Right forelimb (tissue), 1 donor: ENCODE measurements around the gene NPPA.
A peak's percentile ranks its signal among the peaks of the same experiment; 100 is the strongest.

Experiments
- DNase-seq: peaks from one replicate; pipeline ENCODE4 v3.0.0-alpha.2; 2018

Gene NPPA

DNA sequence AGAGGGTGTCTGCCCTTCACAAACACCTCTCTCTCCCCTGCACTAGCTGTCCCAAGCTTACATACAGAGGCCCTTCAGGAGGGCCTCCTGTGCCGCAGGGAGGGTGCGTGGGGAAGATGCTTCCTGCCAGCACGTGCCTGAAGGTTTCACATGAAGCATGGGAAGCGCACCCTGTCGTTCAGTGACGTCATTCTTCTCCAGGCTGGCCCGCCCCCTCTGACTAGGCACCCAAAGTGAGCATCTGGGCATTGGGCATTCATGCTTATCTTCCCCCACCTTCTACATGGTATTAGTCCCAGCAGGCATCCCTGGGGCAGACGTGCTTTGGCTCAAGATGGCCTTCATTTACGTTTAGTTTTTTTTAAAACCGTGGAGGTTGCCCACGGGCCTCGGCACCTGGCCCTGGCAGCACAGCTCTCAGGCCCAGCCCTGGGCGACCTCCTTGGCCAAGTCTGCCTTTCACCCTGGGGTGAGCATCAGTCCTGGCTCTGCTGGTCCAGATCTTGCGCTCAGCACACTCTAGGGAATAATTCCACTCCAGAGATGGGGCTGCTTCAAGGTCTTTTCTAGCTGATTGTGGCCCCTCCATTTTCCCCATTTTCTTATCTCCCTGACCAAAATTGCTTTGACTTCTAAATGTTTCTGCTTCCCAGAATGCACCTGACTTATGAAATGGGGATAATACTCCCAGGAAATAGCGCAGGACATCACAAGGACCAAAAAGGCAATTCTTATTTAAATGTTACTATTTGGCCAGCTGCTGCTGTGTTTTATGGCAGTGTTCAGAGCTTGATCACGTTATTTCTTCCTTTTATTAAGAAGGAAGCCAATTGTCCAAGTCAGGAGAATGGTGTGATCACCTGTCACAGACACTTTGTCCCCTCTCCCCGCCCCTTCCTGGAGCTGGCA is 6.1 kb downstream of the NPPA start:
- DNase-seq: no peak

DNA sequence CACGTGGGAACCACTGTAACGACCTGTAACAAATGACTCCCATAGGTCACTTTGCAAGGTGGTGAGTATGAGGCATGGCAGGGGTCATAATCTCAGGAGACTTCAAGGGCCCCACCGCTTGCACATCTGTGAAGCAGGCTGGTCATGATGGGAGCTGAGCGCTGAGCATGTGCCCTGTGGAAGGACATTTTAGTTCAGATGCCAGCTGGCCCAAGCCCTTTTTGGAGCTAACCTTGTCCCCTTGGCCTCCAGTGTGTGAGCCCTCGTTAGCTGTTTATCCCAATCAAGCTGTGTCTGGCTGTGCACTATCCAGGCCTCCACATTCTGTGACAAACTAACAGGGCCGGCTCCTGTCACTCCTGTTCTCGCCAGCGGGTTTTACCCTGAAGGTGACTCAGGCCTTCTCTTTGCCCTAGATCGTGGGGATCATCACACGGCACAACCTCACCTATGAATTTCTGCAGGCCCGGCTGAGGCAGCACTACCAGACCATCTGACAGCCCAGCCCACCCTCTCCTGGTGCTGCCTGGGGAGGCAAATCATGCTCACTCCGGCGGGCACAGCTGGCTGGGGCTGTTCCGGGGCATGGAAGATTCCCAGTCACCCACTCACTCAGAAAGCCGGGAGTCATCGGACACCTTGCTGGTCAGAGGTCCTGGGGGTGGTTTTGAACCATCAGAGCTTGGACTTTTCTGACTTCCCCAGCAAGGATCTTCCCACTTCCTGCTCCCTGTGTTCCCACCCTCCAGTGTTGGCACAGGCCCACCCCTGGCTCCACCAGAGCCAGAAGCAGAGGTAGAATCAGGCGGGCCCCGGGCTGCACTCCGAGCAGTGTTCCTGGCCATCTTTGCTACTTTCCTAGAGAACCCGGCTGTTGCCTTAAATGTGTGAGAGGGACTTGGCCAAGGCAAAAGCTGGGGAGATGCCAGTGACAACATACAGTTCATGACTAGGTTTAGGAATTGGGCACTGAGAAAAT is 7.6 kb downstream of the NPPA start:
- DNase-seq: no peak

DNA sequence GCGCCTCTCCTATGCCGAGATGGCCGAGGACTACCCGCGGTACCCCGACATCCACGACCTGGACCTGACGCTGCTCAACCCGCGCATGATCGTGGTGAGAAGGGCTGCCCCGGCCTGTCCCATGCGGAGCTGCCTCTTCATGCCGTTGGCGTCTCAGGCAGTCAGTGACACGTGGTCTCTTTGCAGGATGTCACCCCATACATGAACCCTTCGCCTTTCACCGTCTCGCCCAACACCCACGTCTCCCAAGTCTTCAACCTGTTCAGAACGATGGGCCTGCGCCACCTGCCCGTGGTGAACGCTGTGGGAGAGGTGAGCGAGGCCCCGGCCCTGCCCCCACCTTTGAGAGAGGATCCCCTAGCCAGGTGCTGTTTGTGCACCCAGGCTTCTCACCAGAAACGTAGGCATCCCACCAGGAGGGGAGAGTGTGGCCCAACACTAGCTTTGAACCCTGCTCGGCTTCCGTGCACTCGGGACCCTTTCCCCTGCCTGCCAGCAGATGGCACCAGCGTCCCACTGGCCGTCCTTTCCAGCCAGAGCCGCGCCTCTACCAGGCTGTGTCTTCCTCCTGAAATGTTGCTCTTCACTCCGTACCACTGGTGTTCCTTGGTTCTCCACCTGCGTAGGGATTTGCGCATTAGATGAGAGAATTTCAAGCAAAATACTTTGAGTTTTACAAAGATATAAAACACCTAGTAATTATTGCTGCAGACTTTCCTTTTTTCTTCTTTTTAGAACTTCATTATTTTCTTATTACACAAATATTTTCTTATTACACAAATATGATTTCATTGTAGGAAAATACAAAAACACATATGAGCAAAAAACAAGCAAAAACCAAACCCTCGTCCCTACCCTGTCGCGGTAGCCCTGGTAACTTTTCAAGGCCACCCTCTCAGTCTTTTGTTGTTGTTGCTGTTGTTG is 9.0 kb downstream of the NPPA start:
- DNase-seq: peak; percentile 83

DNA sequence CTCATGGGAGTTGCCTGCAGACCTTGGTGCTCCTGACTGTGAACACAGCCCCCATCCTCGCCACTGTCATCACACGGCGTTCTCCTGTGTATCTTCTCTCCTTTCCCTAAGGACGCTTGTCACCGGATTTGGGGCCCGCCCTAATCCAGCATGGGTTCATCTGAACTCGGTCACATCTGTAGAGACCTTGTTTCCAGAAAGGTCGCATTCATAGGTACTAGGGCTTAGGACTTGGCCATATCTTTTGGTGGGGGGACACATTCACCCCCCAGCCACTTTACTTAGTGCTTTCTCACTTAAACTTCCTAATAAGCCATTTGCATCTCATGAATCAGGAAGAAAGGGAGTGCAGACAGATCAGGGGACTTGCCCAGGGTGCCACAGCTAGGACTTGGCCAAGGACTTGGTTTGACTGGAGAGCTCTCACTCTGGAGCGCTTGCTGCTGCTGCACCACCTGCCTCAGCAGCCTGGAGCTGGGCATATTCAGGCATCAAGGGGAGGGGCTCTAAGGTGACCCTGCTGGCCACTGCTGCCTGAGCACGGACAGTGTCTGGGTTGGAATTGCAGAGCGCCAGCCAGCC is 9.7 kb downstream of the NPPA start:
- DNase-seq: no peak

DNA sequence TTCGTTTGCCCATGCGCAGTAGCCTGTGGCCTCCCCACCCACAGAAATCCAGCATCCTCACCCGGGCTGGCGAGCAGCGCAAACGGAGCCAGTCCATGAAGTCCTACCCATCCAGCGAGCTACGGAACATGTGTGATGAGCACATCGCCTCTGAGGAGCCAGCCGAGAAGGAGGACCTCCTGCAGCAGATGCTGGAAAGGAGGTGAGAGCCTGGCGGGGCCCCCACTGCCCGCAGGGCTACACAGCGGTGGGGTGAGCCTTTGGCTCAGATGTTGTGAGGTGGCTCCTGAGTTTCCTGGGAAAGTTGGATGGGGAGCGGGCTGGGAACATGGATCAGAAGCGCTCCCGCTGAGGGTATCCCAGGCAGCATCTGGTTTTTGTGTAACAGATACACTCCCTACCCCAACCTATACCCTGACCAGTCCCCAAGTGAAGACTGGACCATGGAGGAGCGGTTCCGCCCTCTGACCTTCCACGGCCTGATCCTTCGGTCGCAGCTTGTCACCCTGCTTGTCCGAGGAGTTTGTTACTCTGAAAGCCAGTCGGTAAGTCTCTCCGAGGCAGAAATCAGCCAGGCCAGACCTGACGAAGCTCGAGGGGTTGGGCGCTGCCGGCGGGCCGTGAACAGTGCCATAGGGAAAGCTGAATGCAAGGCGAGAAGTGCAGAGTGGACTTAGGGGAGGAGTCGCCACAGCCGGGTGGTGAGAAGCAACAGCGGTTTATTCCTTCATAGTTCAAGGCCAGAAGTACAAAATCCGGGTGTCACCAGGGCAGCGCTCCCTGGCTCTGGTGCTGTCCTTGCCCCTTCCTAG is 10.4 kb downstream of the NPPA start:
- DNase-seq: no peak

DNA sequence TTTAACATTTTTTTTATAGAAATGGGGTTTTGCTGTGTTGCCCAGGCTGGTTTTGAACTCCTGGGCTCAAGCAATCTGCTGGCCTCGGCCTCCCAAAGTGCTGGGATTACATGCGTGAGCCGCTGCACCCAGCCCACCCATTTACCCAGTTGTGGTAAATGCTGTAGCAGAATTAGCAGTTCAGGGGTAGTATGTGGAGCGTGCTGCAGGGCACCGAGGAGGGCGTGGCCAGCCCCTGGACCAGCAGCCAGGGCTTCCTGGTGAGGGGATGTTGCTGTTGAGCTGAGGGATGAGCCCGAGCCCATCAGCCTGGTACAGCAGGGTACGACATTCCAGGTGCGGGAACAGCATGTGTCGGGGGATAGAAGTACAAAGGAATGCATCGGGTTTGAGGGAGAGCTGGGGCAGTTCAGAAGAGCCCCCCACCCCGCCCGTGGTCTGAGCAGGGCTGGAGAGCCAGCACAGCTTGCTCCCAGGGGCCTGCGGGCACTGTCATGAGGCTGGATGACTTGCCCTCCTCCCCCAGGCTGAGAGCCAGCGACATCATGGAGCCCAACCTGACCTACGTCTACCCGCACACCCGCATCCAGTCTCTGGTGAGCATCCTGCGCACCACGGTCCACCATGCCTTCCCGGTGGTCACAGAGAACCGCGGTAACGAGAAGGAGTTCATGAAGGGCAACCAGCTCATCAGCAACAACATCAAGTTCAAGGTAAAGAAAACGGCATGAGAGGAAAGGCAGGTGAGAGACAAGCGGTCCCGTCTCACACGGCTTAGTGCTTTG is 11.9 kb downstream of the NPPA start:
- no peak for DNase-seq

DNA sequence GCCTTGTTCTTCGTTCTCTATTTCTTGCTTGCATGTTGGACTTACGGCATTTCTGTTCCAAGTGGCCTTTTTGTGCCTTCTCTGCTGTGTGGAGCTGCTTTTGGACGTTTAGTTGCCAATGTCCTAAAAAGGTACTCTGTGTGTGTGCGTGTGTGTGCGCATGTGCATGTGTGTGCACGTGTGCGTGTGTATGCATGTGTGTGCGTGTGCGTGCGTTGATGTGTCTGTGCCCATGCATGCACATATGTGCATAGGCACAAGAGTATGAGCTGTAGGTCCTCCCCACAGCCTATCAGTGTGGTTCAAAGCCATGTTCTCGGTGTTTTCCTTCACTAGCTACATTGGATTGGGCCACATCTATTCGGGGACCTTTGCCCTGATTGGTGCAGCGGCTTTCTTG is 13.7 kb downstream of the NPPA start:
- DNase-seq: no peak

DNA sequence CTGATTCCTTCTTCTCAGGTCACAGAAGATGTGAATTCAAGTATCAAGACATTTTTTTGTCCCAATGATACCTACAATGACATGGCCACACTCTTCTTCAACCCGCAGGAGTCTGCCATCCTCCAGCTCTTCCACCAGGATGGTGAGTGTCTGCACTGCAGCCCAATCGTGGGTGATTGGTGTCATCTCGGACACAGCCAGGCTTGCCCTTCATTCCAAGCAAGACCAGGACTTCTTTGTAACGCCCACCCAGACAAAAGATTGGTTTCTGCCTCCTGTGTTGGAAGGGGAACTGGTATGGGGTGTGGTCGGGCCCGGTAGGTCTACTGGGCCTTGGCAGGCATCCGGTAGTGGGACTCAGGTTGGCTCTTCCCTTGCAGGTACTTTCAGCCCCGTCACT is 14.1 kb downstream of the NPPA start:
- DNase-seq: no peak

DNA sequence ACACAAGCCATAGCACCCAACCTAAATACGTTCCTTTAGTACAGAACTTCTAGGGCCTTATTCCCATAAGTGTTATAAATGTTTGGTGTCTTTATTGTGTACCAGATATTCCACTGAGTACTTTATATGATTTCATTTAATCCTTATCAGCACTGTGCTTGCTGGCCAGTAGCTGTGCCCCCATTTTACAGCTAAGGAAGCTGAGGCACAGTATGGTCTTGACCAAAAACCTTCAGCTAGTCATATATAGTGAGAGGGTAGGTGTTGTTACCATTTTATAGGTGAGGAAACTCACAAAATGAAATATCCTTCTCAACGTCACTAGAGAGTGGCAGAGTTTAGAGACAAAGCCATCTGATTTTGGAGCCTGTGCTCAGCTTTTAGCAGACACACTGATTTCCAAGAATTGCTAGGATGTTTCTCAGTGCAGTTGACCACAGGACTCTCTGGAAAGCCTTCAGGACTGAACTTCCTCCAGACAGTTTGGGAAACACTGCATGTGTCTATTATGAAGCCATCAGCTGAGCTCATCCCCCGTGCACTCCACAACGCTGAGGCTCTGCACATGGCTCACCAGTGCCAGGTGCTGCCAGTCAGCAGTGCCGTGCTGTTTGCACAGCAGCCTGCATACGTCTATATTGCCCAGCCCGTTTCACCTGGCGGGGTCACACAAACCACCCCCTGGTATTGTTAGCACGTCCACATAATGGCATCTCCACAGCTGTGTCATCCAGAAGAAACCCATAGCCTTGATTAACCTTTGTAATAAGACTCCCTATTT is 15.4 kb downstream of the NPPA start:
- DNase-seq: no peak

DNA sequence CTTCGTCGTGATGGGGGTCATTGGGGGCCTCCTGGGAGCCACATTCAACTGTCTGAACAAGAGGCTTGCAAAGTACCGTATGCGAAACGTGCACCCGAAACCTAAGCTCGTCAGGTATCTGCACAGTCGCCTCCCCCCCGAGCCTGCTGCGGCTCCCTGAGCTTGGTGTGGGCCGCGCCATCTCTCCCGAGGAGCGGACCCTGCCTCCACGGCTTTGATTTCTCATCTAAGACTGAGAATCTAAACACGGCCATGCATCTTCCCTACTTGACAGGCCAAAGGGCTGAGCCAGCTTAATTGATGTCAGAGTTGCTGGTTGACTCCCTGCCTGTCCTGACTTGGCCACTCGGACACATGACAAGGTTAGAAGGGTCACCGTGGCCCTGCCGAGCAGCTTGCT is 19.1 kb downstream of the NPPA start:
- no peak for DNase-seq

DNA sequence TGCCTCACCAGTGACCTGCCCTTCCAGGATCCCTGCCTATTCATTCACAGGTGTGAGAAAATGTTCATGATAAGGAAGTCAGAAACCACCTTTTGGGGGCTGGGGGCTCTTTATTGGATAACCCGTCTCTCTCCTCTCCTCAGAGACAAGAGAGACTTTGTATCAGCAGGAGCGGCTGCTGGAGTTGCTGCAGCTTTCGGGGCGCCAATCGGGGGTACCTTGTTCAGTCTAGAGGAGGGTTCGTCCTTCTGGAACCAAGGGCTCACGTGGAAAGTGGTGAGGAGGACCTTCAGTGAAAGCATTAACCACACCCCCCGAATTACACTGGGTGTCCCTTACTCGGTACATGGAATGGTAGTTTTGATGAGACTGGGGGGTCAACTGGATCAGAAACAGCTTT is 20.6 kb downstream of the NPPA start:
- DNase-seq: no peak

DNA sequence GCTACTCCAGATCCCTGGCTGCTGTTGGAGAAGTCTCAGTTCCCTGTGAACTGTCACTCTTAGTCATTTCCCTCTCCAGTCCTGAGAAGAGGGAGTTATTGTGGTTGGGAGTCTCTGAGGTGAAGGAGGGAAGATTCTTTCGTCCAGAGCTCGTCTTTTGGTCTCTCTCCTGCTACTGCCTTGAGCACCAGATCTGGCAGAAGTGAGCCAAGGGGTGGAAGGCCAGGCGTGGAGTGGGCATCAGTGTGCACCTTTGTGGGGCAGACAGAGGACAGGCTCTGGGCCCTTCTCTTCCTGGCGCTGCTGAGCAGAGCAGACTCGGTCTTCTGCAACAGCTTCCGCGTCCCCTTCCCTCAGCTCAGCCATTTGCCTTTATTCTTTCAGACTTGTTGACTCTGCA is 22.5 kb downstream of the NPPA start:
- no peak for DNase-seq

DNA sequence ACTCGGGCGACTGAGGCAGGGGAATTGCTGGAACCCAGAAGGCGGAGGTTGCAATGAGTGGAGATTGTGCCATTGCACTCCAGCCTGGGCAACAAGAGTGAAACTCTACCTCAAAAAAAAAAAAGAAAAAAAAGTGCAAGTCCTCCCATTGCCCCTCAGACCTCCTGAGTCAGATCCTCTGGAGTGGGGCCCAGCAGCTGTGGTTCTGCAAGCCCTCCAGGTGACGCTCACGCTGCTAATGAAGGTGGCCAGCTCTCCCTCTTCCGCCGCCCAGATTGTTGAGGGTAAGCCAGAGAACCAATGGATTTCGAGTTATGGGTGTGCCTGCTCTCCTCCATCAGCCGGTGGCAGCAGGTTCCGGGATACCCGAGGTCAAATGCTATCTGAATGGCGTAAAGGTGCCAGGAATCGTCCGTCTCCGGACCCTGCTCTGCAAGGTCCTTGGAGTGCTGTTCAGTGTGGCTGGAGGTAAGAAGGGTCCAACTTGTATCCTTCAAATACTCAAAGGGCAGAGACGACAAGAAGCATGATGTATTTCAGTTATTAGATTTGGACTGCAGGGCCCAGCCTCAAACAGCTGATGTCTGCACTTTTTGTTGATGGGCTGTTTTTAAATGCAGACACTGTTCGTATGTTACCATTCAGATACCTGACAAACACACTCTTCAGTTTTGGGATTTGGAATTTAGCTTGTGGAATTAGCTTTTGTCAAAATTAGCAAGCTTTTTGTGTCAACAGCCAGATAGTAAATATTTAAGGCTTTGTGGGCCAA is 24.0 kb downstream of the NPPA start:
- DNase-seq: no peak

DNA sequence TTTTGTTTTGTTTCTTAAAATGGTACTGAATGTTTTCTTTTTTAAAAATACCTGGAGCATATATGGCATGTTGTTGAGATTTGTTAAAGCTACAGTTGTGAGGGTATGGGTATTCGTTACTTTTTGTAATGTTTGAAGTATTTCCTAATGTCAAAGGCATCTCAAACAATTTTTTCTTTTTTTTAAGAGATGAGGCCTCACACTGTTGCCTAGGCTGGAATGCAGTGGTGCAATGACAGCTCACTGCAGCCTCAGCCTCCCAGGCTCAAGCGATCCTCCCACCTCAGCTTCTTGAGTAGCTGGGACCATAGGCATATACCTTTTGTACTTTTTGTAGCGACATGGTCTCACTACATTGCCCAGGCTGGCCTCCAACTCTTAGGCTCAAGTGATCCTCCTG is 25.5 kb downstream of the NPPA start:
- no peak for DNase-seq

DNA sequence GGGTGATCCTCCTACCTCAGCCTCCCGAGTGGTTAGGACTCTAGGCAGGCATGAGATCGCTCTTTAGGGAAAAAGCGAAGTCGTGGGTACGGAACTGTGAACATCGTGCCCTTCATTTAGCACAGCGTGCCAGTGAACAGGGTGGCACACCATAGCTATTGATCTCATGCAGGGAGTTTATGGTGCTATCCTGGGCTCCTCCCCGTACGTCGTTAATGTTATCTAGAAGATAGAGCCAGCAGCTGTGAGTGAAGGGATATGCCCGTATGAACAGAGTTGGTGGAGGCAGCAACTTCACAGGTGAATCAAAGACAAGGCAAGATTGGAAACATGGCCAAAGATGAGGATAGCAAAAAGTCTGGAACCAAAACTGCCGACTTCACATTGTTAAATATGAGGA is 30.4 kb downstream of the NPPA start:
- no peak for DNase-seq

DNA sequence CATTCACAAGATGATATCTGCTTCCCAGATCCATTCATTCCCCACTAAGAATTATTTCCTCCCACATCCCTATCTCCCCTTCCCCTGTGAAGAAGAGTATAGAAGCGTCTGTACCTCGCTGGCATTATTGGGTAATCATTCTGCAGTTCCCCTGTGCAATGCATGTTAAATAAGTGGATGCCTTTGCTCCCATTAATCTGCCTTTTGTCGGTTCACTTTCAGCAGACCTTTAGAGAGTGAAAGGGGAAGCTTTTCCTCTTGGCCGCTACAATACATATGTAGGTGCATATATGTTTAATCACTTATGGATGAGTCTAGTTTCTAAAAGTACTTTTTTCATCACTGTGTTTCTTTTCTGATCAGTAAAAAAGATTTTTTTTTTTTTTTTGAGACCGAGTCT is 34.6 kb downstream of the NPPA start:
- no peak for DNase-seq

DNA sequence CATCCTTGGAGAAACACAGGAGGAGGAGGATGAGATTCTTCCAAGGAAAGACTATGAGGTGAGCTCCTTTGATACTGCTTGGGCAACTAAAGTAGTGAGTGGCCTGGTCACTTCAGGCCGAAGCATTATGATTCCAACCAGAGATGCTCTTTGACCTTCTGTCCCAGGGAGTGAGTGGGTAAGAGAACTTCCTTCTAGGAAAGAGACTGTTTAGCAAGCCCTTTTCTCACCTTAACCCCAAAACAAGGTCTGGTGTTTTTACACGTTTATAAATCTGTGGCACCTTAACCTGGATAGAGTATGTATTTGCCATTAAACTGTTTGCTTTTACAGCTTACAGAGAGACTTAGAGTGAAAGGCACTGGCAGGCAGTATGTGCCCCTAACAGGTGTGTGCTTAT is 40.5 kb downstream of the NPPA start:
- DNase-seq: no peak

DNA sequence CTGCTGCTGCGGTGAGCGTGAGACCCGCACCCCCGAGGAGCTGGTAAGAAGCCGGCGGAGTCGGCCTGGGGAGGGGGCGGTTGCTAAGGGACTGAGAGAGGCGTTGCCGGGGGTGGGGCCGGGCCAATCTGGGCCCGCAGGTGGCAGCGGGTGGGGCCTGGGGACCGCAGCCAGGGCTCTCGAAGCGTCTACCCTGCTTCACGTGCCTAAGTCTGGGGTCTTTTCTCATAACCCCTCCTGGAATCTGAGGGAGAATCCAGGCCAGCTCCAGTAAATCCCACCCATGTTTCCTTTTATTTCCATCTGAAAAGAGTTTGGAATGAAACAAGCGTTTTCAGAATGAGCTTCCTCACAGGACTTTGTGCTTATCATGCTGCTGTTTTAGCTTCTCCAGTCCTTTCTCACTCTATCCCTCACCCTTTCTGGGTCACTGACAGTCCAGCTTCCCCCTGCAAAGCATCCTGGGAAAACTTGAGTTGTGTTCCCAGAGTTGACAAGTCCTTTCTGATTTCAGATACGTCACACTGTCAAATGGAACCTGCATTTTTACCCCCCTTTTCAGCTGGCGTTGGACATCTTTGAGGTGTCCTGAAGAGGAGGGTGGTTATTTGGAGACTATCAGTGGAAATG is 41.2 kb downstream of the NPPA start:
- no peak for DNase-seq
